Measurements from ENCODE around the gene TSPO.
"Not testable (repeated sequence)": the region's sequence is repeated elsewhere in the genome, so short reads cannot be mapped to it uniquely, and the experiment has no call there.

TSPO gene

GRCh38 chr22:43151251-43152002, at the start of gene TSPO:
Gene TSPO (plus strand): TSS chr22:43151559. CDS start chr22:43159239, 7,680 bp downstream.
- no peak for DNase-seq (ENCODE audit: low read depth, low spot score)

- DNase-seq (ENCODE audit: low read depth, low spot score), result not testable (repeated sequence)
Observed at GRCh38 chr22:43104056-43104625, 47.2 kb upstream of the TSPO start.

- DNase-seq (ENCODE audit: low read depth, low spot score), result not testable (repeated sequence)
Observed at GRCh38 chr22:43104950-43105349, 46.4 kb upstream of the TSPO start.

- no peak for DNase-seq (ENCODE audit: low read depth, low spot score)
Observed at GRCh38 chr22:43106302-43106701, 45.1 kb upstream of the TSPO start.

DNA sequence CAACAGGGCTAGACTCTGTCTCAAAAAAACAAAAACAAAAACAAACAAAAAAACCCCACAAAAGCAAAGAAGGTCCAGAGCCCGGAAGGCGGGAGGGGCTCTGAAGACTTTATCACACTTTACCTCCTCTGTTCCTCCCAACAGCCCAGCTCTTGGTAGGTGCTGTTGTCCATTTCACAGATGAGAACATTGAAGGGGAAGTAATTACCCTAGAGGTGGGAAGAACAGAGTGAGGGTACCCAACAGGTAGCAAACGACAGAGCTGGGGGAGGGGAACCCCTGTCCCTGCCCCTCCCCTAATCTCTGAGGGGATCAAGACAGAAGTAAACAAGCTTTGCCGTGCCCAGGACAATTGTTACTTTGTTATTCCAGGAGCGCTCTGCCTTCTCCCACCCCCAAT, 41.8 kb upstream of the TSPO start:
- no peak for DNase-seq (ENCODE audit: low read depth, low spot score)

GRCh38 chr22:43109921-43110443, 41.4 kb upstream of the TSPO start:
- no peak for DNase-seq (ENCODE audit: low read depth, low spot score)

GRCh38 chr22:43110444-43110926, 40.9 kb upstream of the TSPO start, which contains the start of gene BIK:
Gene BIK (plus strand): TSS chr22:43110750. CDS start chr22:43124023, 13,273 bp downstream.
- peak; percentile 38 for DNase-seq (ENCODE audit: low read depth, low spot score)

DNA sequence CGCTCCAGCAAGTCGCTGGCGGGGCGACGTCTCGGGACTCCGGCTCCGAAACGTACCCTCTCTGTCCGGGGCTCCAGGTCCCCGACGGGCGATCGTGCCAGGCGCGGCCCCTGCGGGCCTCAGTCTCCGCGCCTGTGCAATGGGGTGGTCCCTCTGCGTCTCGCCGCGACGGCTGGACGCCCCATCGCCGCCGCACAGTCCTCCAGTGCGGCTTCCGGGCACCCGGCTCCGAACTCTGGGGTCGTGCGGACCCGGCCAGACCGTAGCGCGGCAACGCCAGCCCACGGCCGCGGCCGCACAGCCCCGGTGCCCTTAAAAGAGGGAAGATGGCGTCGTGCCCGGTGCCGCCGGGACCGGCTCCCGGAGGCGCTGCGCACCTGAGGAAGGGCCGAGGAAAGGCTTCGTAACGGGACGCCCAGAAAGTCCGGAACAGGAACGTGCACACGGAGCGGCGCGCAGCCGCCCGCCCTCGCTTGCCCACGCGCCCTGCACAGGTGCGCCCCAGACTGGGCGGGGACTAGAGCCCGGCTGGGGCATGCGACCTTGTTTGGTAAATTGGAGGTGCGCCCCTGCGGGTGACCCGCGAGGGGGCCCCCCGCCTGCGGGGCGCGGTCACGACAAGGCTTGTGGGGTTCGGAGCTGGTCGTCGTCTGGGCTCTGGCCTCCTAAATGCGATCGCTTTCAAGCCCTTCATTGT, 40.3 kb upstream of the TSPO start:
- DNase-seq (ENCODE audit: low read depth, low spot score), result no peak

DNA sequence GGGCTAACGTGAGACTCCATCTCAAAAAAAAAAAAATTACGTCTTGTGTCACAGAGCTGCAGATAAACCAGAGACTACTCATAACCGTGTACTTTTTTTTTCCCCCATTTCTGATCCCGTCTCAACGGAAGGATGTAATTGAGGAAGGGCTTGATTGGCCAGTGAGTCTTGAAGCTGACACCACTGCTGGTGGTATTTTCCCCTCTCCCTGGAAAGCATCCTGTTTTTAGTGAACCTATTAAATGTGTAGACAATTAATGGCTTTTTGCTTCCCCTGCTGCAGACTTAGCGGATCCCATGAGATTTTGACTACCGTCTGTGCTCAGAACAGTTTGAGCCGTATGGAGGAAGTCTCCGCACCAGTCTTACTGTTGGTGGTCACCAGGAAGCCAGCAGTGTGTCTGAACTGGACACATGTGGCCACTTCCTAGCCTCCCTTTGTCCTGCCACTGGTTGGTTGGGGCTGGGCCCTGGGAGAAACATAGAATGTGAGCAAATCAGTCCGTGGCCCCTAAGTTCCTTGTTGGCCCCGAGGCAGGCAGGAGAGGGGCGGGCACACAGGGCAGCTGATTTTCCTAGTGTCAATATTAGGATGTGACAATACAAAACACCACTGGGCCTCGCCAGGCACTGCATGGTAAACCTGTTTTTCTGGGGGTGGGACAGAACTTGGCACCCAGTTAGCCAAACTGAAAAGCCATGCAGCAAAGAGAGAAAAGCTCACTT, 37.7 kb upstream of the TSPO start:
- DNase-seq (ENCODE audit: low read depth, low spot score), result no peak

DNA sequence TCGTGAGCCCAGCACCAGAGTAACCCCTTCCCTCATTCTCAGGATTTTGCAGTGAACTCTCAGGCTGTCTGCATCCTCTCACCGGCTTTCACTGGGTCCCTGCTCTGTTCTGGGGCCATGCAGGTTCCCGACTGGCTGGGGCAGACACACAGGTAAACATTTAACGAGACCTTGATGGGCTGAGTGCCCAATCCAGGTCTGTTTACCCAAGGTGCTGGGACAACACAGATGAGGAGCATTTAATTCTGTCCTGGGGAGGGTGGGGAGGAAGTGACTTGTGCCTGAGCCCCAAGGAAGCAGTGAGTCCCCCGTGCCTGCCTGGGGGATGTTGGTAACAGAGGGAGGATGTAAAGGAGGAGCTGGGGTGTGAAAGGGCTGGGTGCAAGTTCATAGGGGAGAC, 36.4 kb upstream of the TSPO start:
- no peak for DNase-seq (ENCODE audit: low read depth, low spot score)

- DNase-seq (ENCODE audit: low read depth, low spot score), result no peak
Observed at GRCh38 chr22:43116932-43117331, 34.4 kb upstream of the TSPO start.

GRCh38 chr22:43118024-43118849, 33.1 kb upstream of the TSPO start:
- no peak for DNase-seq (ENCODE audit: low read depth, low spot score)

DNA sequence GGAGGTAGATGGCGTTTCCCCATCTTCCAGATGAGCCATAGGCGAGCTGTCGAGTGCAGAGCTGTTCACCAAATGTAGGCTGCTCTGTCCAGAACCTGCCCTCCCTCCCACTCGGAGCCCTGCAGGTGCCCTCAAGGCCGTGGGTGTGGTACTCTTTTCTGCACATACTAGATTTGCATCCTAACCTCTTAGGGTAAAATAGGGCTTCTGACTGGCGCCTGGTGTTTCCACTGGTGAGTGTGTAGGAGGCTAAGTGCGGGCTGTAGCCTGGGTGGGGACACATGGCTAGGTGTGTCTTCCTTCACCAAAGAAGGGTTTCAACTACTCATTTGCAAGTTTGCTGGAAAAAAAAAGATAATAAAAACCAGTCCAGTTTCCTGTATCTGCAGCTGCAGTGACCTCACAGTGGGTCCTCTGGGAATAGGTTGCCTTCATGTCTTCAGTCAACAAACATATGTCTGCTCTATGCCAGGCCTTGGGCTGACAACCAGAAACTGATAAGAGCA, 32.4 kb upstream of the TSPO start:
- no peak for DNase-seq (ENCODE audit: low read depth, low spot score)

GRCh38 chr22:43126501-43127165, 24.7 kb upstream of the TSPO start:
- DNase-seq (ENCODE audit: low read depth, low spot score), result no peak

DNA sequence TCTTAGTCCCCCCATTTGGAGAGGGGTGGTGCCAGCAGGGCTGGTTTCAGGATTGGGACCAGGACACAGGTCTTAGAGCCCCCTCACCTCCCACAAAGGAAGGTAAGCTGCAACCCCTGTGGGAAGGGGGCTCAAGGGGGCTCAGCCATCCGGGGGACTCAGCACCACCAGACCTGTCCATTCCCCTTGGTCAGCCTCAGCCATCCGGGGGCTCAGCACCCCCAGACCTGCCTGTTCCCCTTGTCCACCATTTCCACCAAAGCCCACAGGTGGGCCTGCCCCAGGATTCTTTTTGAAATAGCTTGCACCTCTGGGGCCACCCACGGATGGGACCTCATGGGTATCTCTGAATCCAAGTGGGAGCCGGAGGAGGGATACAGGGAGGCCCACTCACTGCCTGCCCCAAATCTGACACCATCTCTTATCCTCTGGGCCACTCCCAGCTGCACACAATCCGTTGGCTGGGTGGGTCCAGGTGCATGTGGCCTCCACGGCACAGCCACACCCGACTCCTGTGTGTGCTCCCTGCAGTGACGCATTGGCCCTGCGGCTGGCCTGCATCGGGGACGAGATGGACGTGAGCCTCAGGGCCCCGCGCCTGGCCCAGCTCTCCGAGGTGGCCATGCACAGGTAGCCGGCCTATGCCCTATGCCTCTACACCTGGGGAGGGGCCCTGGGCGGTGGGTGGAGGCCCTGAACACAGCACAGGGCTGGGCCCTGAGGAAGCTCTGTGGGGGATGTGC, 24.0 kb upstream of the TSPO start:
- DNase-seq (ENCODE audit: low read depth, low spot score), result no peak

- DNase-seq (ENCODE audit: low read depth, low spot score), result no peak
Observed at GRCh38 chr22:43128116-43128515, 23.2 kb upstream of the TSPO start.

- no peak for DNase-seq (ENCODE audit: low read depth, low spot score)
Observed at GRCh38 chr22:43128928-43129424, 22.4 kb upstream of the TSPO start.

GRCh38 chr22:43129426-43130425, 21.6 kb upstream of the TSPO start:
- DNase-seq (ENCODE audit: low read depth, low spot score), result no peak

All from iPS DF 19.7 (cell line).